Neural cell (in vitro differentiated cells): ENCODE results near the gene CSMD2. TPM values are rescaled to one million over a fixed set of nuclear protein-coding genes. Genes with fewer than 3 reads are reported as not detected.

Experiments used
- H2AFZ ChIP-seq: fragments of 200-600, 300-800 bp; sonication (generic), shearing (Covaris generic); 2 replicates; pipeline ENCODE4 v1.6.0; 2014; ENCODE audit warnings: low read depth, mild to moderate bottlenecking, antibody characterized with exemption, low read length, moderate library complexity
- H3F3A ChIP-seq: fragments of 200-600 bp; shearing (Covaris generic); 2 replicates; pipeline ENCODE4 v1.6.1; 2016; ENCODE audit warnings: mild to moderate bottlenecking, moderate library complexity, mixed read lengths, antibody characterized with exemption, low read length; ENCODE audit not compliant: insufficient read depth, poor library complexity, severe bottlenecking
- H3K27ac ChIP-seq: fragments of 200-600, 300-800 bp; sonication (generic), shearing (Covaris generic); 2 replicates; pipeline ENCODE4 v1.5.1; 2014; ENCODE audit warnings: mild to moderate bottlenecking, low read length, moderate library complexity
- H3K27me3 ChIP-seq: fragments of 300-800, 200-600 bp; sonication (generic), shearing (Covaris generic); 2 replicates; pipeline ENCODE4 v1.6.0; 2014; ENCODE audit warnings: mild to moderate bottlenecking, low read depth, low read length, moderate library complexity; ENCODE audit not compliant: insufficient read depth
- H3K36me3 ChIP-seq: fragments of 300-800, 200-600 bp; sonication (generic), shearing (Covaris generic); 2 replicates; pipeline ENCODE4 v1.5.1; 2014; ENCODE audit warnings: mild to moderate bottlenecking, antibody characterized with exemption, low read length, moderate library complexity; ENCODE audit not compliant: insufficient read depth
- H3K4me2 ChIP-seq: fragments of 300-800, 200-600 bp; sonication (generic), shearing (Covaris generic); 2 replicates; pipeline ENCODE4 v1.6.0; 2014; ENCODE audit warnings: mild to moderate bottlenecking, low read length
- H3K4me3 ChIP-seq: fragments of 300-800, 200-600 bp; sonication (generic), shearing (Covaris generic); 2 replicates; pipeline ENCODE4 v1.5.1; 2014; ENCODE audit warnings: mild to moderate bottlenecking, low read length, moderate library complexity
- H3K79me2 ChIP-seq: fragments of 200-600 bp; shearing (Covaris generic); replicated peaks from 2 replicates; pipeline ENCODE4 v1.6.0; 2014; ENCODE audit warnings: mild to moderate bottlenecking, low read length, moderate library complexity; ENCODE audit not compliant: insufficient read depth
- H3K9ac ChIP-seq: fragments of 300-800, 200-600 bp; sonication (generic), shearing (Covaris generic); 2 replicates; pipeline ENCODE4 v1.6.1; 2016; ENCODE audit warnings: mild to moderate bottlenecking, low read length, mixed read lengths
- H3K9me2 ChIP-seq: fragments of 200-600 bp; shearing (Covaris generic); 2 replicates; pipeline ENCODE4 v1.6.1; 2016; ENCODE audit warnings: mild to moderate bottlenecking, low read length, mixed read lengths; ENCODE audit not compliant: insufficient read depth
- H3K9me3 ChIP-seq: fragments of 200-600, 300-800 bp; sonication (generic), shearing (Covaris generic); 2 replicates; pipeline ENCODE4 v1.6.1; 2016; ENCODE audit warnings: mild to moderate bottlenecking, mixed run types, low read length, moderate library complexity, mixed read lengths
- H4K20me1 ChIP-seq: fragments of 200-600 bp; shearing (Covaris generic); 2 replicates; pipeline ENCODE4 v1.6.1; 2016; ENCODE audit warnings: mild to moderate bottlenecking, mixed run types; ENCODE audit not compliant: insufficient read depth
- CTCF ChIP-seq: fragments of 450-650 bp; IDR thresholded peaks from 2 replicates; pipeline ENCODE4 v1.5.1; 2014; ENCODE audit warnings: antibody characterized with exemption, mild to moderate bottlenecking, moderate library complexity; ENCODE audit not compliant: poor library complexity, severe bottlenecking
- EP300 ChIP-seq: fragments of 450-650 bp; conservative IDR thresholded peaks from 2 replicates; pipeline ENCODE4 v1.6.1; 2014; ENCODE audit warnings: antibody characterized with exemption, mild to moderate bottlenecking, moderate library complexity; ENCODE audit not compliant: poor library complexity, severe bottlenecking
- EZH2 ChIP-seq: fragments of 200-600, 300-800 bp; shearing (Covaris generic), sonication (generic); IDR thresholded peaks from 2 replicates; pipeline ENCODE4 v1.6.1; 2014; ENCODE audit warnings: antibody characterized with exemption, low read length, borderline replicate concordance, mild to moderate bottlenecking; ENCODE audit not compliant: insufficient read depth, poor library complexity, severe bottlenecking
- MXI1 ChIP-seq: fragments of 450-650 bp; conservative IDR thresholded peaks from 2 replicates; pipeline ENCODE4 v1.6.1; 2014; ENCODE audit warnings: antibody characterized with exemption, mild to moderate bottlenecking; ENCODE audit not compliant: poor library complexity, severe bottlenecking
- POLR2AphosphoS5 ChIP-seq: IDR thresholded peaks from 2 replicates; pipeline ENCODE4 v1.6.1; 2012
- RAD21 ChIP-seq: fragments of 450-650 bp; conservative IDR thresholded peaks from 2 replicates; pipeline ENCODE4 v1.6.1; 2014; ENCODE audit warnings: antibody characterized with exemption, mild to moderate bottlenecking, moderate library complexity
- SMC3 ChIP-seq: fragments of 450-650 bp; conservative IDR thresholded peaks from 2 replicates; pipeline ENCODE4 v1.6.1; 2014; ENCODE audit warnings: antibody characterized with exemption, mild to moderate bottlenecking, moderate library complexity; ENCODE audit not compliant: poor library complexity
- TAF1 ChIP-seq: IDR thresholded peaks from 2 replicates; pipeline ENCODE4 v1.6.1; 2012; ENCODE audit warnings: low read depth
- polyA plus RNA-seq: library from polyadenylated mRNA; depleted of rRNA; stranded (reverse); fragments of >200 nt; gene quantifications from 2 replicates; pipeline ENCODE4 v1.2.3, GENCODE V29; 2014
- TF ChIP-seq, protein P1 (sequence below): IDR thresholded peaks from 2 replicates; pipeline ENCODE4 v1.6.1; 2012; ENCODE audit warnings: borderline replicate concordance

The CSMD2 gene
- polyA plus RNA-seq, 1 donor from 2014 or later: 9.6 TPM

- Histone ChIP-seq H3K9ac (no peak overlapping the region), H4K20me1 (no peaks in the 10 kb centered on the region), H3K79me2 (no peaks in the 10 kb centered on the region), H2AFZ (no peak overlapping the region), H3K9me3 (no peaks in the 10 kb centered on the region), H3K9me2 (no peaks in the 10 kb centered on the region), H3K27ac (no peak overlapping the region), H3K4me2 (no peak overlapping the region), H3K4me3 (no peak overlapping the region), H3K27me3 (no peaks in the 10 kb centered on the region), H3F3A (no peaks in the 10 kb centered on the region), H3K36me3 (peaks cover 13% of the 10 kb centered on the region)
- TF ChIP-seq CTCF: no peak
- TF ChIP-seq EZH2: no peak
- TF ChIP-seq POLR2AphosphoS5: no peak
- no peak for TF ChIP-seq MXI1
- TF ChIP-seq TAF1: no peak
- no peak for TF ChIP-seq RAD21
- TF ChIP-seq, protein P1, sequence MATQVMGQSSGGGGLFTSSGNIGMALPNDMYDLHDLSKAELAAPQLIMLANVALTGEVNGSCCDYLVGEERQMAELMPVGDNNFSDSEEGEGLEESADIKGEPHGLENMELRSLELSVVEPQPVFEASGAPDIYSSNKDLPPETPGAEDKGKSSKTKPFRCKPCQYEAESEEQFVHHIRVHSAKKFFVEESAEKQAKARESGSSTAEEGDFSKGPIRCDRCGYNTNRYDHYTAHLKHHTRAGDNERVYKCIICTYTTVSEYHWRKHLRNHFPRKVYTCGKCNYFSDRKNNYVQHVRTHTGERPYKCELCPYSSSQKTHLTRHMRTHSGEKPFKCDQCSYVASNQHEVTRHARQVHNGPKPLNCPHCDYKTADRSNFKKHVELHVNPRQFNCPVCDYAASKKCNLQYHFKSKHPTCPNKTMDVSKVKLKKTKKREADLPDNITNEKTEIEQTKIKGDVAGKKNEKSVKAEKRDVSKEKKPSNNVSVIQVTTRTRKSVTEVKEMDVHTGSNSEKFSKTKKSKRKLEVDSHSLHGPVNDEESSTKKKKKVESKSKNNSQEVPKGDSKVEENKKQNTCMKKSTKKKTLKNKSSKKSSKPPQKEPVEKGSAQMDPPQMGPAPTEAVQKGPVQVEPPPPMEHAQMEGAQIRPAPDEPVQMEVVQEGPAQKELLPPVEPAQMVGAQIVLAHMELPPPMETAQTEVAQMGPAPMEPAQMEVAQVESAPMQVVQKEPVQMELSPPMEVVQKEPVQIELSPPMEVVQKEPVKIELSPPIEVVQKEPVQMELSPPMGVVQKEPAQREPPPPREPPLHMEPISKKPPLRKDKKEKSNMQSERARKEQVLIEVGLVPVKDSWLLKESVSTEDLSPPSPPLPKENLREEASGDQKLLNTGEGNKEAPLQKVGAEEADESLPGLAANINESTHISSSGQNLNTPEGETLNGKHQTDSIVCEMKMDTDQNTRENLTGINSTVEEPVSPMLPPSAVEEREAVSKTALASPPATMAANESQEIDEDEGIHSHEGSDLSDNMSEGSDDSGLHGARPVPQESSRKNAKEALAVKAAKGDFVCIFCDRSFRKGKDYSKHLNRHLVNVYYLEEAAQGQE: no peak
- TF ChIP-seq EP300: no peak
Measured at GRCh38 chr1:33609739-33610138, 555.3 kb downstream of the CSMD2 start.

GRCh38 chr1:33608825-33609400 lies 556.1 kb downstream of the CSMD2 start:
- TF ChIP-seq CTCF: no peak
- TF ChIP-seq, protein P1: no peak
- no peak for TF ChIP-seq RAD21
- no peak for TF ChIP-seq TAF1
- TF ChIP-seq SMC3: no peak
- no peak for TF ChIP-seq EZH2
- TF ChIP-seq EP300: no peak
- no peak for TF ChIP-seq POLR2AphosphoS5
- no peak for TF ChIP-seq MXI1
- peaks cover 15% of the 10 kb centered on the region for H3K36me3 ChIP-seq
- no peaks in the 10 kb centered on the region for H3F3A ChIP-seq
- H3K79me2 ChIP-seq: no peaks in the 10 kb centered on the region
- no peaks in the 10 kb centered on the region for H3K9me3 ChIP-seq
- H3K4me2 ChIP-seq: no peak overlapping the region
- no peak overlapping the region for H2AFZ ChIP-seq
- H3K9ac ChIP-seq: no peak overlapping the region
- H3K27ac ChIP-seq: no peak overlapping the region
- no peaks in the 10 kb centered on the region for H3K9me2 ChIP-seq
- H4K20me1 ChIP-seq: no peaks in the 10 kb centered on the region
- H3K4me3 ChIP-seq: no peak overlapping the region
- no peaks in the 10 kb centered on the region for H3K27me3 ChIP-seq
